Measurements from ENCODE around the gene EVPL.

The EVPL gene

GRCh38 chr17:75959051-75959838, 67.9 kb downstream of the EVPL start:
- H3K9me3 Mint-ChIP-seq = no peaks in the 10 kb centered on the region
- H3K27me3 Mint-ChIP-seq (ENCODE audit: low read depth) = no peaks in the 10 kb centered on the region
- peaks cover 5% of the 10 kb centered on the region for H3K4me1 Mint-ChIP-seq
- peaks cover 36% of the 10 kb centered on the region for H3K36me3 Mint-ChIP-seq (ENCODE audit: low read depth)
- H3K4me3 Mint-ChIP-seq = no peak overlapping the region
- peak overlapping the region in 1 of 3 experiments; percentile 5 for H3K27ac Mint-ChIP-seq
- no peak for TF ChIP-seq CTCF (IDR thresholded peaks at IDR 0.05; ENCODE audit: unreplicated experiment in 3 of 3)
